Neural progenitor cell (in vitro differentiated cells): ENCODE data around the gene SUGT1.

Source experiments
- CTCF ChIP-seq: fragments of 200-600 bp; sonication (generic); IDR thresholded peaks from 2 replicates; pipeline ENCODE4 v1.5.1; 2017; ENCODE audit warnings: antibody characterized with exemption, mild to moderate bottlenecking
- EZH2 ChIP-seq: fragments of 200-600 bp; sonication (generic); IDR thresholded peaks from 2 replicates; pipeline ENCODE4 v1.6.1; 2017; ENCODE audit warnings: antibody characterized with exemption, mild to moderate bottlenecking, moderate library complexity
- EZH2phosphoT487 ChIP-seq: fragments of 200-600 bp; sonication (generic); IDR thresholded peaks from 2 replicates; pipeline ENCODE4 v1.6.1; 2017; ENCODE audit warnings: antibody characterized with exemption

- TF ChIP-seq CTCF (no peak), EZH2 (no peak), EZH2phosphoT487 (no peak)
Measured at GRCh38 chr13:52673465-52673864, 20.8 kb downstream of the SUGT1 start.
